WTC11 (cell line): Measurements from ENCODE around the gene PHLDB1.

Experiments used
- CTCF ChIP-seq: fragments of 200-600 bp; IDR thresholded peaks from 2 replicates; pipeline ENCODE4 v1.8.0; 2022; ENCODE audit warnings: antibody characterized with exemption
- ELF4 ChIP-seq: sonication (generic); formaldehyde crosslinking; IDR thresholded peaks from 2 replicates; pipeline ENCODE4 v1.8.1; 2022; ENCODE audit warnings: low read depth, mild to moderate bottlenecking, moderate library complexity, missing genetic modification reagents
- FOXJ3 ChIP-seq: sonication (generic); formaldehyde crosslinking; IDR thresholded peaks from 2 replicates; pipeline ENCODE4 v1.9.0; 2021; ENCODE audit warnings: missing genetic modification reagents, mild to moderate bottlenecking, borderline replicate concordance
- JUN ChIP-seq: sonication (generic); formaldehyde crosslinking; IDR thresholded peaks from 2 replicates; pipeline ENCODE4 v1.8.0; 2023; ENCODE audit warnings: mild to moderate bottlenecking, missing genetic modification reagents
- NFYB ChIP-seq: sonication (generic); formaldehyde crosslinking; conservative IDR thresholded peaks from 2 replicates; pipeline ENCODE4 v1.8.0; 2022; ENCODE audit warnings: low read depth, missing genetic modification reagents
- ZBTB21 ChIP-seq: sonication (generic); formaldehyde crosslinking; IDR thresholded peaks from 2 replicates; pipeline ENCODE4 v1.8.1; 2023; ENCODE audit warnings: mild to moderate bottlenecking, missing genetic modification reagents, borderline replicate concordance
- ZNF263 ChIP-seq: sonication (generic); formaldehyde crosslinking; IDR thresholded peaks from 2 replicates; pipeline ENCODE4 v1.8.1; 2022; ENCODE audit warnings: low read depth, mild to moderate bottlenecking, moderate library complexity, missing genetic modification reagents

DNA sequence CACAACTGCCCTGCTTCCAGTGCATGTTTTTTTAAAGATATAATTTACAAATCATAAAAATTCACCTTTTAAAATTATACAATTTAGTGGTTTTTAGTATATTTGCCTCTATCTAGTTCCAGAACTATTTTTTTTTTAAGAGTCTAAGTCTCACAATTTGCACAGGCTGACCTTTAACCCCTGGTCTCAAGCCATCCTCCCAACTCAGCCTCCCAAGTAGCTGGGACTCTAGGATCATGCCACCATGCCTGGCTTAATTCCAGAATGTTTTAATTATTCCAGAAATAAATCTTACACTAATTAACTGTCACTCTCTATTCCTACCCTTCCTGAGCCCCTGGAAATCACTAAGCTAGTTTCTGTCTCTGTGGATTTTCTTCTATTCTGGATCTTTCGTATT, 36.6 kb upstream of the PHLDB1 start:
- TF ChIP-seq ELF4 (CRISPR knock-in tag) (no peak), CTCF (no peak), JUN (CRISPR knock-in tag) (no peak), NFYB (CRISPR knock-in tag) (no peak), FOXJ3 (CRISPR knock-in tag) (no peak), ZBTB21 (no peak), ZNF263 (CRISPR knock-in tag) (no peak)
